NCI-H2107 treated with DMSO at 0.1 percent for 48 hours (cell line): Measurements from ENCODE around the gene NOC3L.
A peak's percentile ranks its signal among the peaks of the same experiment; 100 is the strongest.

ENCODE experiments used
- DNase-seq: peaks from one replicate; lab custom pipeline; 2025; ENCODE audit not compliant: unreplicated experiment; lab: John Stamatoyannopoulos, UW

Gene NOC3L

DNA sequence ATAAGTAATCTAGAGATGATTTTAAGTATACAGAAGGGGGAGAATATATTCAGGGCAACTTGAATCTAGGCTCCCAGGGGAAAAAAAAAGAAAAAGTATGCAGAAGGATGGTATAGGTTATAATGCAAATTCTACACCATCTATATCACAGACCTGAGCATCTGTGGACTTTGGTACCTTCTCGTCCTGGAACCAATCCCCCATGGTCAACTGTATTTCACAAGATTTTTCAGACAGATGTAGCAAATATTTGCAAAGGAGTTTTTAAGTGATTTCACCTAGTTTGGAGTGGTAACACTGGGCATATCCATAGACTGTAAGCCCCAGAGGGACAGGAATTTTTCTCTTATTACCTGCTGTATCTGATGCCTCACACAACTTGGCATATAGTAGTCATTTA lies 58.8 kb downstream of the NOC3L start:
- DNase-seq = no peak

- DNase-seq = no peak
These were observed 62.7 kb downstream of the NOC3L start for GRCh38 chr10:94300042-94300441.

- DNase-seq = peak; percentile 62
These were observed 63.3 kb downstream of the NOC3L start for GRCh38 chr10:94299417-94299816.

- DNase-seq = no peak
These were observed 68.6 kb downstream of the NOC3L start for GRCh38 chr10:94294168-94294567.

DNA sequence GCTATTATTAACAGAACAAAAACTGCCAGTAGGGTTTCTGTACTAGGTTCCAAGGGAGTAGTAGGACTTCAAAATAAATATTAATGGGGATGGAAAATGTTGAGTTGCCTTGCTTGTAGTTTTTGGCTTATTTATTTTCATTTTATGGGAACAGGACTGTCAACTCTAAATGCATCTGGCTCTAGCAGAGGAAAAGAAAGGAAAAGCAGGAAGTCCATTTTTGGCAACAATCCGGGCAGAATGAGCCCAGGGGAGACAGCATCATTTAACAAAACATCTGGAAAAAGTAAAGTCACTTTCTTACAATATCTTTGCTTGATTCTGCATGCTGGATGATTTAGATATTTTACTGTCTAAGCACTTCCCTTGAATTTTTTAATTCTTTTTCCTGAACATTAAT lies 69.4 kb downstream of the NOC3L start:
- no peak for DNase-seq

GRCh38 chr10:94292434-94293090 lies 70.2 kb downstream of the NOC3L start:
- DNase-seq = no peak

DNA sequence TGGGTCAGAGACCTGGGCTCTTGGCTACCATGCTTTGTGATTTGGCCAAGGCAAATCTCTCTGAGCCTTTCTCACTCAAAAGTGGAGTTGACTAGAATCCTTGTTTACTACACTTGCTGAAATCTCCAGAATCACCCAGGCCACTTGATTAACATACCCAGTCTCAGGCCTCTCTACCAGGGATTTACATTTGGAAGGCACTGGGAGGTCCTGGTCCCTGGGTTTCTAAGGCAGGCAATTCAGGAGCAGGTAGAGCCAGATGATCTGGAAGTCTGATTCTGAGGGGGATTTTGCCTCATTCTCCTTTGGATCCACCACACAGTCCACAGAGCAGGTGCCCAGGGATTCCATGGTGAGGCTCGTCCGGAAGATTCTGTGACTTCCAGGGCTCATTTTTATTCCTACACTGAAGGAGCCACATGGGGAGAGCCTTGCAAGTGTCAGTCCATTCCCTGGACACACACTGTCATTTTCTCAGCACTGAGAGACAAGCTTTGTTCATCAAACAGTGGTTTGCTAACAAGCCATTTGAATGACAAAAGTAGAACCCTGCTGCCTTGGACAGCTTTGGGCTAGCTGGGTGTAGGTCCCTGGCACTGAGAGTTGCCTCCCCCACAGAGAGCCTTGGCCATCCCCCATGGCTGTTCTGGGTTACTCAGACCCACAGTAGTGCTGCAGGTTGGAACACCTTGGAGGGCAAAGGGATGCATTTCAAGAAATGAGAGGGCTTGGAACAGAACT lies 74.2 kb downstream of the NOC3L start:
- no peak for DNase-seq

DNA sequence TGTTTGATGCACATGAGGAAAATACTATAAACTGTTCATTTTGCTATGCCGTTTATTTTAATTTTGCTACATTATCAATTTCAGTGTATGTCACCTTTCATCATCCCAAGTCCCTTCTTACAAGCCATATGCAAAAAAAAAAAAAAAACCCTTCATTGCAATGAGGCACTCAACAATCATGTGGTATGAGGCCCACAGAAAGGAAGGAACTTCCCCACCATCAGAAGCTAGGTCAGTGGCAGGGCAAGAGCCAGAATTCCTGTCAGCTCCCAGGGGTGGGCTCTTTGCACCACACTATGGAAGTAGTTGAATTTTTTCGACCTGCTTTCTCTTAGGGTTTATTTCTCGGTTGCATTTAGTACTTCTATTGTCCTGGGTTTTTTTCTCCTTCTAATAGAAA lies 75.4 kb downstream of the NOC3L start:
- DNase-seq = no peak

GRCh38 chr10:94286901-94287300 lies 75.8 kb downstream of the NOC3L start:
- no peak for DNase-seq

DNA sequence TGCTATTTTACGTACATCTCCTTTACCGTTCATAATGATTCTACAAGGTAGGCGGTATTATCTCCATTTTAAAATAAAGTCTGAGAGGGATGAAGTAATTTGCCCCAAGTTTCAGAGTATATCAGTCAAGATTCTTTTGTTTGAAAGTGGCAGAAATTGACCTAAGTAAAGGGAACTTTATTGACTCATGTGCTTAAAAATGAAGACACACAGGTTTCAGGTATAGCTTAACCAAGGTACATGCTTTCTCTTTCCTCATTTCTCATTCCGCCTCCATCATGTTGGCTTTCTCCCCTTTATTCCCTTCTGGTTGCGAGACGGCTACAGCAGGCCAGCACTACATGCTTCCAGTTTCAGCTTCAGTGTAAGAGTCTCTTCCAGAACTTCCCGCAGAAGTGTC lies 77.5 kb downstream of the NOC3L start:
- DNase-seq = no peak
